MM.1S (cell line): ENCODE measurements around the gene TRIM59.

Experiments used
- DNase-seq: peaks from one replicate; pipeline ENCODE4 v3.0.0-alpha.2; 2015
- H2AFZ ChIP-seq: fragments of 300-600 bp; sonication (generic); 2 replicates; pipeline ENCODE4 v1.6.0; 2016; ENCODE audit warnings: antibody characterized with exemption, low read length
- H3F3A ChIP-seq: fragments of 300-600 bp; sonication (generic); 2 replicates; pipeline ENCODE4 v1.6.1; 2016; ENCODE audit warnings: mild to moderate bottlenecking, antibody characterized with exemption, low read length, moderate library complexity, mixed read lengths; ENCODE audit not compliant: insufficient read depth
- H3K27ac ChIP-seq: fragments of 300-600 bp; sonication (generic); 2 replicates; pipeline ENCODE4 v1.5.1; 2016; ENCODE audit warnings: mild to moderate bottlenecking, low read length
- H3K27me3 ChIP-seq: fragments of 300-600 bp; sonication (generic); replicated peaks from 2 replicates; pipeline ENCODE4 v1.6.0; 2016; ENCODE audit warnings: low read length; ENCODE audit not compliant: insufficient read depth
- H3K36me3 ChIP-seq: fragments of 300-600 bp; sonication (generic); replicated peaks from 2 replicates; pipeline ENCODE4 v1.6.1; 2016; ENCODE audit warnings: mild to moderate bottlenecking, low read length, mixed read lengths; ENCODE audit not compliant: insufficient read depth
- H3K4me1 ChIP-seq: fragments of 300-600 bp; sonication (generic); 2 replicates; pipeline ENCODE4 v1.6.1; 2016; ENCODE audit warnings: low read length, mixed read lengths
- H3K4me2 ChIP-seq: fragments of 300-600 bp; sonication (generic); 2 replicates; pipeline ENCODE4 v1.6.0; 2016; ENCODE audit warnings: low read depth, low read length
- H3K4me3 ChIP-seq: fragments of 300-600 bp; sonication (generic); 2 replicates; pipeline ENCODE4 v1.5.1; 2016; ENCODE audit warnings: low read length, mixed read lengths
- H3K79me2 ChIP-seq: fragments of 300-600 bp; sonication (generic); 2 replicates; pipeline ENCODE4 v1.6.1; 2016; ENCODE audit warnings: mixed run types, low read length, mixed read lengths
- H3K9ac ChIP-seq: fragments of 300-600 bp; sonication (generic); 2 replicates; pipeline ENCODE4 v1.6.1; 2016; ENCODE audit warnings: low read length, mixed read lengths
- H3K9me2 ChIP-seq: fragments of 300-600 bp; sonication (generic); replicated peaks from 2 replicates; pipeline ENCODE4 v1.6.1; 2016; ENCODE audit warnings: mild to moderate bottlenecking, low read length, mixed read lengths; ENCODE audit not compliant: insufficient read depth
- H3K9me3 ChIP-seq: fragments of 300-600 bp; sonication (generic); replicated peaks from 2 replicates; pipeline ENCODE4 v1.6.1; 2016; ENCODE audit warnings: mild to moderate bottlenecking, low read length, mixed read lengths; ENCODE audit not compliant: insufficient read depth
- H4K20me1 ChIP-seq: fragments of 300-600 bp; sonication (generic); 2 replicates; pipeline ENCODE4 v1.6.1; 2016; ENCODE audit warnings: mild to moderate bottlenecking, low read length, moderate library complexity, mixed read lengths; ENCODE audit not compliant: insufficient read depth
- CTCF ChIP-seq: fragments of 300-600 bp; sonication (generic); IDR thresholded peaks from 2 replicates; pipeline ENCODE4 v1.5.1; 2016; ENCODE audit warnings: antibody characterized with exemption, low read length, mixed read lengths
- EZH2 ChIP-seq: fragments of 300-600 bp; sonication (generic); optimal IDR thresholded peaks from 2 replicates; pipeline ENCODE3; 2017; ENCODE audit warnings: low read depth, mild to moderate bottlenecking, antibody characterized with exemption, low read length, mixed read lengths
- EZH2phosphoT487 ChIP-seq: fragments of 300-600 bp; sonication (generic); IDR thresholded peaks from 2 replicates; pipeline ENCODE4 v1.6.1; 2018; ENCODE audit warnings: antibody characterized with exemption, low read length

The TRIM59 gene

GRCh38 chr3:160472344-160472743, 22.8 kb upstream of the TRIM59 start:
- H3K4me1 ChIP-seq, result no peaks in the 10 kb centered on the region; the same call in 1 of the 2 replicates
- no peaks in the 10 kb centered on the region for H3K9me2 ChIP-seq
- TF ChIP-seq EZH2phosphoT487, result no peak
- TF ChIP-seq EZH2, result no peak
- TF ChIP-seq CTCF, result no peak
- no peaks in the 10 kb centered on the region for H3K27me3 ChIP-seq
- no peaks in the 10 kb centered on the region for H4K20me1 ChIP-seq
- no peak overlapping the region for H3K4me3 ChIP-seq
- no peak overlapping the region for H3K4me2 ChIP-seq
- no peak overlapping the region for H2AFZ ChIP-seq
- peak; percentile 43 for DNase-seq
- no peaks in the 10 kb centered on the region for H3K79me2 ChIP-seq
- no peaks in the 10 kb centered on the region for H3K9me3 ChIP-seq
- H3F3A ChIP-seq, result no peaks in the 10 kb centered on the region
- no peak overlapping the region for H3K27ac ChIP-seq
- no peak overlapping the region for H3K9ac ChIP-seq
- no peaks in the 10 kb centered on the region for H3K36me3 ChIP-seq

GRCh38 chr3:160471892-160472291, 22.3 kb upstream of the TRIM59 start:
- H3F3A ChIP-seq, result no peaks in the 10 kb centered on the region
- no peak for DNase-seq
- no peaks in the 10 kb centered on the region for H4K20me1 ChIP-seq
- TF ChIP-seq EZH2 (no peak), CTCF (no peak), EZH2phosphoT487 (no peak)
- no peak overlapping the region for H2AFZ ChIP-seq
- H3K4me3 ChIP-seq, result no peak overlapping the region
- H3K27me3 ChIP-seq, result no peaks in the 10 kb centered on the region
- H3K9me3 ChIP-seq, result no peaks in the 10 kb centered on the region
- no peaks in the 10 kb centered on the region for H3K9me2 ChIP-seq
- H3K27ac ChIP-seq, result no peak overlapping the region
- H3K4me1 ChIP-seq, result no peaks in the 10 kb centered on the region; the same call in 1 of the 2 replicates
- no peaks in the 10 kb centered on the region for H3K79me2 ChIP-seq
- H3K36me3 ChIP-seq, result no peaks in the 10 kb centered on the region
- no peak overlapping the region for H3K9ac ChIP-seq
- H3K4me2 ChIP-seq, result no peak overlapping the region

- Histone ChIP-seq H3F3A (no peaks in the 10 kb centered on the region), H3K9me3 (no peaks in the 10 kb centered on the region), H3K27ac (no peak overlapping the region), H3K79me2 (no peaks in the 10 kb centered on the region), H3K4me2 (no peak overlapping the region), H3K27me3 (no peaks in the 10 kb centered on the region), H4K20me1 (no peaks in the 10 kb centered on the region), H3K36me3 (no peaks in the 10 kb centered on the region), H2AFZ (no peak overlapping the region), H3K9ac (no peak overlapping the region), H3K4me3 (no peak overlapping the region), H3K4me1 (no peaks in the 10 kb centered on the region; the same call in 1 of the 2 replicates), H3K9me2 (no peaks in the 10 kb centered on the region)
- no peak for TF ChIP-seq EZH2
- TF ChIP-seq CTCF, result no peak
- no peak for DNase-seq
Observed at GRCh38 chr3:160470181-160470580, 20.6 kb upstream of the TRIM59 start.
